ENCODE data around the gene SMIM41. TPM values are rescaled to one million over a fixed set of nuclear protein-coding genes. Genes with fewer than 3 reads are reported as not detected.

Gene SMIM41
- total and polyA plus RNA-seq, 12 donors, result 0.10 to 2.1 (median 0.68) TPM; not detected in 8

- H3K27me3 ChIP-seq, result no peaks in the 10 kb centered on the region
- TF ChIP-seq POLR2A (IDR thresholded peaks at IDR 0.05), result no peak
- no peak for TF ChIP-seq CTCF (IDR thresholded peaks at IDR 0.05)
- DNase-seq, result no peak
- no peaks in the 10 kb centered on the region for H3K4me1 ChIP-seq (replicated peaks in 1 of 2)
- no peaks in the 10 kb centered on the region for H3K36me3 ChIP-seq (replicated peaks in 1 of 2)
- no peak overlapping the region for H3K4me3 ChIP-seq
- 65 to 82% (median 78%) methylated on average over 4 to 5 of the region's 5 CpGs for WGBS, 4 donors
- no peak overlapping the region for H3K27ac ChIP-seq
- H3K9me3 ChIP-seq (replicated peaks in 1 of 3), result no peaks in the 10 kb centered on the region
- intact Hi-C loops (cut with DNase I), result no loop called here
Observed at GRCh38 chr12:52137746-52138145, 58.2 kb downstream of the SMIM41 start.

GRCh38 chr12:52139147-52139546 is 59.6 kb downstream of the SMIM41 start:
- Histone ChIP-seq H3K9me3 (replicated peaks in 1 of 3) (no peaks in the 10 kb centered on the region), H3K27ac (no peak overlapping the region), H3K4me1 (replicated peaks in 1 of 2) (no peaks in the 10 kb centered on the region), H3K4me3 (no peak overlapping the region), H3K36me3 (replicated peaks in 1 of 2) (no peaks in the 10 kb centered on the region), H3K27me3 (no peaks in the 10 kb centered on the region)
- WGBS, 4 donors, result 68 to 83% (median 76%) methylated on average over 13 of the region's 13 CpGs
- TF ChIP-seq POLR2A (IDR thresholded peaks at IDR 0.05) (no peak), CTCF (IDR thresholded peaks at IDR 0.05) (no peak)
- intact Hi-C loops (cut with DNase I), result no loop called here
- no peak for DNase-seq

GRCh38 chr12:52139579-52140062 is 60.1 kb downstream of the SMIM41 start:
- Histone ChIP-seq H3K36me3 (replicated peaks in 1 of 2) (no peaks in the 10 kb centered on the region), H3K4me1 (replicated peaks in 1 of 2) (no peaks in the 10 kb centered on the region), H3K9me3 (replicated peaks in 1 of 3) (no peaks in the 10 kb centered on the region), H3K4me3 (no peak overlapping the region), H3K27ac (no peak overlapping the region), H3K27me3 (no peaks in the 10 kb centered on the region)
- peak; percentile 36 to 60 (median 54) for TF ChIP-seq CTCF (IDR thresholded peaks at IDR 0.05)
- TF ChIP-seq POLR2A (IDR thresholded peaks at IDR 0.05), result no peak
- peak in 1 of 7 donors; percentile 47 for DNase-seq
- intact Hi-C loops (cut with DNase I), result loop anchor here (10.0 kb wide), 2 partner anchors 735 to 845 kb away; no protein-coding TSS in a partner anchor
- WGBS, 4 donors, result 23 to 29% (median 27%) methylated on average over 5 of the region's 5 CpGs

GRCh38 chr12:52141306-52141705 is 61.8 kb downstream of the SMIM41 start:
- intact Hi-C loops (cut with DNase I), result loop anchor here (10.0 kb wide), 2 partner anchors 733 to 843 kb away; no protein-coding TSS in a partner anchor
- no peak for DNase-seq
- Histone ChIP-seq H3K9me3 (replicated peaks in 1 of 3) (no peaks in the 10 kb centered on the region), H3K4me1 (replicated peaks in 1 of 2) (no peaks in the 10 kb centered on the region), H3K4me3 (no peak overlapping the region), H3K36me3 (replicated peaks in 1 of 2) (no peaks in the 10 kb centered on the region), H3K27ac (no peak overlapping the region), H3K27me3 (no peaks in the 10 kb centered on the region)
- TF ChIP-seq POLR2A (IDR thresholded peaks at IDR 0.05), result no peak
- no peak for TF ChIP-seq CTCF (IDR thresholded peaks at IDR 0.05)
- 91 to 97% (median 95%) methylated on average over 4 of the region's 4 CpGs for WGBS, 4 donors
